NCI-H1436 (cell line): Measurements from ENCODE around the gene NSG1.
A peak's percentile ranks its signal among the peaks of the same experiment; 100 is the strongest.

Experiments
- DNase-seq: peaks from one replicate; lab custom pipeline; 2025; lab: John Stamatoyannopoulos, UW

NSG1 gene

DNA sequence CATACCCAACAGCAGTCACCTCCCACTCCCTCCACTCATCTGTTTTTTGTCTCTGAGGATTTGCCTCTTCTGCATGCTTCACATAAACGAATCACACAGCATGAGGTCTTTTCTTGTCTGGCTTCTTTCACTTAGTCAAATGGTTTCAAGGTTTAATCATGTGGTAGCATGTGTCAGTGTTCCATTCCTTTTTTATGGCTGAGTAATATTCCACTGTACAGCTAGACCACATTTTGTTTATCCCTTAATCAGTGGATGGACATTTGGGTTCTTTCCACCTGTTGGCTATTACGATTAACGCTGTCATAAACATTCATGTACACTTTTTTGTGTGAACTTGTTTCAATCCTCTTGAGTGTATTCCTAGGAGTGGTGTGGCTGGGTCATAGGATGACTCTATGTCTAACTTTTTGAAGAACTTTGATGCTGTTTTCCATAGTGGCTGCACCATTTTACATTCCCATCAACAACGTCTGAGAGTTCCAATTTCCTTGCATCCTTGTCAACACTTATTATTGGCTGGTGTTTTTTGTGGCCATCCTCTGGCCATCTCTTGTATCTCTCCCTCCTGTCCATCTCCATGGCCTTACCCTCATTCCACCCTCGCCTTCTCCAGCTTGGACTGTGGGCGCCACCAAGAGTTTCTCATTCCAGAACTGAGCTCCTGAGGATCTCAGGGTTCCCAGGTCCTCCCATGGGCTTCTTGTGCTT is 12.4 kb upstream of the NSG1 start:
- no peak for DNase-seq

DNA sequence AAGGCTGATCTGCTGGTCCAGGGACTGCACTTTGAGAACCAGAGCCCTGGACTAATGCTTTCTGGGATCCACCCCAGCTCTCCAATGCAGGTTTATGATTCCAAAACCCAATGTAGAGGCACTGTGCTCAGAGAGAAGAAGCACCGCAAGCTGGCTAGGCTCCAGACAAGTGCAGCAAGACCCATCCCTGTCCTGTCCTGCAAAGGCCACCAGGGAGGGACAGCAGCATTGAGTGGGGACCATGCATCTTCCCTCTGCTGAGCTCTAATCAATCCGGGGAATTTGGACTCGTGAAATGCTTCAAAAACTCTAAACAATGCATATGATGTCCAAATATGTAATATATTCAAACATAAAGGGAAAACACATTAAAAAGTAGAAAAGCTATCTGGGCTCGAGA is 10.8 kb upstream of the NSG1 start:
- no peak for DNase-seq

DNA sequence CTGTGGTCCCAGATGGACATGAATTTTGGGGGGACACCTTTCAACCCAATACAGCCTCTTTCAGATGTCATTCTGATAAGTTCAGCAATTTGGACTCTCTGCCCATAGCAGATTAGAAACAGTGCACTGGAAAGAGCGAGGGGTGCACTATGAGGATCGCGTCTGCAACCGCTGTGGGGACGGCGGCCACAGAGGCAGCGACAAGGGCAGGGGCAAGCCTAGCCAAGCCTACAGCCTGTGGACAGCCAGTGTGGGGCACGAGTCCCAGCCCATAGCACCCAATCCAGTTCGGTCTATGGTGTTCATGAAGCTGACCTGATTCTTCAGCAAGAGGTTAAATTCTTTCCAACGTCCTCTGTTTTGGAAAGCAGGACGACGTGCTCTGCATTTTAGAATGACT is 9.7 kb upstream of the NSG1 start:
- no peak for DNase-seq

DNA sequence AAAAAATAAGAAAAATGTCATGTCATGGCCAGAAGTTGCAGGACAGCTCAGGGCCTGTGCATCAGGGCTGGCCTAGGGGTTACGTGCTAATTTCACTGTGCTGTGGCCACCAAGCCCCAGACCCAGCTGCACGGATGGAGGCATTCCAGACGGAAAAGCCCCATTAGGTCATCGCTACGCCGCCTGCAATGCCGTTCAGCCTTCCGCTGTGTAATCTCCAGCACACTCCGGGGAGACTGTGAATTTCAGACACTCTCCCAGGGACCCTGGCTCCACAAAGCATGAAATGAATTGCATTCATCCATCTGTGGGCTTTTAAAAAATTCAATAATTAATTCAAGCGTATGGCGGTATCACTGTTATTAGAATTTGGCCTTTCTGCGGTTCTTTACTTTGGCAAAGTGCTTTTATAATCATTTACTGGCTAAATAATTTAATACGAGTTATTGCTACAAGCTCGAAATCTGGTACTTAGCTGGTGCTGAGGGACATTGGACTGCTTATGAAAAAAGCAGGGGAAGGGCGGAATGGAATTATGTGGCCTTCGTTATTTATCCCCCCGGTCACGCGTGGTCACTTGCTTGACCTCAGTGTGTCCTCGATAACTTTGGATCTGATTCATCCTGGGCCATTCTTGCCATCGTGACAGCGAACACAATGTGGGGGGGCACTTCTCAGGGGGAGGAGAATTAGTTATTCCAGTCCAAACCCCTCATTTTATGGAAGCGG is 9.0 kb upstream of the NSG1 start:
- DNase-seq: no peak

DNA sequence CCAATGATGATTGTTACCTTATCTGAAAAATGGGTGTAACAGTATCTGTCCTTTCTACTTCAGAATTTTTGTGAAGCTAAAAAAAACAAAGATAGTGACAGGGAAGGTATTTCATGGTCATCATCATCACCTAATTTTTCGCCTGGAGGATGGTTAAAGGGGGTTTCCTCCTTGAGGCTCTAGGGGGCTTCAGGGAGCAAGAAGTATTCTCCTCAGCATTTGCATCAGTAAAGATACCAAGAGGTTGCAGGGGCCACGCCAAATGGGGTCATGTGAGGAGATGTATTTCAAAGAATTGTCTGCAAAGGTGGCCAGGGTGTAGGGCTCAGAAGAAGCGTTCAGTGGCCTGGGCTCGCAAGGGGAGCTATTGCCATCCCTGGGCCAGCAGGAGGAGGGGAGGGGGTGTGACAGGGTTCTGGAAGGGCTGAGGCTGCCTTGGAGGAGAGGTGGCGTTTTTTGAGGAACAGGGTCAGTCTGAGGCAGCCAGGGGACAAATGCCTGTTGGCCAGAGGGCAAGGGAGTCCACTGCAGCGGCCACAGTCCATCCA is 7.3 kb upstream of the NSG1 start:
- no peak for DNase-seq

DNA sequence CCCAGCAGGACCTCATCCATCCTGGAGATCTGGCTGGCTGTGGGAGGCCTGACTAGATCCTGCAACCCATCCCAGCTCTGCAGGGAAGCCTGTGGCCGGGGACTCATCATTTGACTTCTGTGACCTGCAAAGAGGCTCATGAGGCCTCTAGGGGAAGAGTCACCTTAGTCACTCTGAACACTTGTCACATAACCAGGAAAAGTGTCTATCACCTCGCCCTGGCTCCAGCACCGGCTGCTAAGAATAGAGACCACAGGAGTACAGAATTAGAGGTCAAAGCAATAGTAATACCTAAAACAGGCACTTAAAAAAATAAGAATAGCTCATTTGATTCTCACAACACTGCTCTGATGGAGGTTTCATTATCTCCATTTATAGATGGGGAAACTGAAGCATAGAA is 3.8 kb upstream of the NSG1 start:
- no peak for DNase-seq

DNA sequence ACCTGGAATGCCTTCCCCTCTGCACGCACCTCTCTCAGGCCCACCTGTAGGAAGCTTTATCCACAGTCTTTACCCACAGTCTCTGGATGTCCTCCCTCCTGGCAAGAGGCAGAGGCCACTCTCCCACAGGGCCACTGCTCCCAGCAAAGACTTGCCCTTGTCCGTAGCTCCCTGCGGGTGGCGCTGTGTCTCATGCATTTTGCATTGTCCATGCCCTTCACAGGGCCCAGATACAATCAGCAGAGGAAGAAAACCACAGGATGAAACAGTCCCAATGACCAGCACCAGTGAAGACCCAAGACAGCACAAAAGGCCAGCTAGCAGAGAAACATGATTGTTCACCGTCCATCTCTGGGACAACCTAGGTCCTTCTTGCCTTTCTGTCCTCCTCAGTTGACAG is 2.1 kb upstream of the NSG1 start:
- no peak for DNase-seq

DNA sequence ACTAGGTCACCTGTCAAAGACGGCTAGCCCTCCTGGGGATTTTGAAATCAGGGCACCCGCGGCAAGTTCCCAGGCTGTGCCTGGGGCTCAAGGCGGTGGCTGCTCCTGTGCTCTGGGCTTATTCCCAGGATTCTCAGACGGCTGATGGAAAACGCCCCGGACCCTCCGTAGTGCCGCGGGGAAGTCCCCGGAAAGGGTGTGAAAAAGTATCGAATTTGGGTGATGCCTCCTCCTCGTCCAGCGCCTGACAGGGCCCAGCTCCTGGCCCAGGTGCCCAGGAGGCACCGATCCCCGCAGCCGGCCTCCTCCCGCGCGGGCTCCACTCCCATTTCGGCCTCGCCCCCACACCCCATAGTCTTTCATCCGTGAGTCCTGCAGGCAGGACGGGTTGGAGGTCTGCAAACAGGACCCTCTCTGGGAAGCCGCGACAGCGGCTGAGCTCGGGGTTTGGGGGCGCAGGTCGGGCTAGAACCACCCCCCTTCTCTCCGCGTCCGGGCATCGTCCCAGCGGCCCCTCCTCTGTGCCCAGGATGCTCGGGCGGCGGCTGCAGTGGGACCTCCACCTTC is 1.1 kb upstream of the NSG1 start:
- no peak for DNase-seq

DNA sequence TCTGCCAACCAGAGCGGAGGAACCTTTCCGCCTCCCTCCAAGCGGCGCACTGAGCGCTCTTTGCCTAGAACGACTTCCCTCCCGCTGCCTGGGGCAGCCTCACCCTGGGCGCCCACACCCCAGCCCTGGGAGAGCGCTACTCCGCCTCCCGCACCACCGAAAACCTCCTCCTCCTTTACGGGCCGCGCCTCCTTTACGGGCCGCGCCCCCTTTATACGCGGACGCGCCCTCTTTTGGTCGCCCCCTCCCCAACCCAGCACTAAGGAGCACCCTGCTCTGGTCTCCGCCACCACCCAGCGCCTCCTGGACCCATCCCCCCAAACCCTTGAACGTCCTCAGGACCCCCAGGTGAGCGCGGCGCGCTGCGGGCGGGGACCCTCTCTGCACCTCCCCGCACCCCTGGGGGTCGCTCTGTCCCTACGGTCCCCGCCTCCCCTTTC is 586 bp upstream of the NSG1 start:
- DNase-seq: no peak

DNA sequence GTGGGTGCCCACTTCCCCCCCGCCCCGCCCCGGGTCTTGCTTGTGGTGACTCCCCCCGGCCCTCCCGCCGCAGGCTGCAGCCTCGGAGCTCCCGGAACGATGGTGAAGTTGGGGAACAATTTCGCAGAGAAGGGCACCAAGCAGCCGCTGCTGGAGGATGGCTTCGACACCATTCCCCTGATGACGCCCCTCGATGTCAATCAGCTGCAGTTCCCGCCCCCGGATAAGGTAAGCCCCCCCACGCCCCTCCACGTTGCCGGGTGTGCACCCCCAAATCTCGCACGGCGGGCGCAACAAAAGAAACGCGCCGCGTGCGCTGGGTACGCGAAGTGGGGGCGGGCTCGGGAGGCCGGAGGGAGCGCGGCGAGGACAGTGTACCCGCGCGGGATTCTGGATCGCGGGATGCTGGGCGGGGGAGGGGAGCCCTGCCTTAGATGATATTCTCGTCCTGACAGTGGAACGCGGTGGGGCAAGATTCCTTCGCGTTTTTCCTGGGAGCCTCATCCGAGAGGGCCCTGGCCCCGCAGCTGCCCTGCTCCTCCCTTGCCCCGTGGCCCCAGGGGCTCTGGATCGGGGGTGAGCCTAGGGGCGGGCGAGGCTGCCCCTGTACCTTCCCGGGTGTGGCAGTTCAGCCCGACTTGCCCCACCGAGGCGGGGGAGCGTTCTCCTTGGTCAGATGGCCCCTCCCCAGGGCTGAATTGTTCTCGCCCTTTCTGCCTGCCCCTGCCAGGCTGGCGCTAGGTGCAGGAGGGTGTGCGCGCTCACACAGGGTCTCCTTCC is 819 bp downstream of the NSG1 start:
- no peak for DNase-seq

DNA sequence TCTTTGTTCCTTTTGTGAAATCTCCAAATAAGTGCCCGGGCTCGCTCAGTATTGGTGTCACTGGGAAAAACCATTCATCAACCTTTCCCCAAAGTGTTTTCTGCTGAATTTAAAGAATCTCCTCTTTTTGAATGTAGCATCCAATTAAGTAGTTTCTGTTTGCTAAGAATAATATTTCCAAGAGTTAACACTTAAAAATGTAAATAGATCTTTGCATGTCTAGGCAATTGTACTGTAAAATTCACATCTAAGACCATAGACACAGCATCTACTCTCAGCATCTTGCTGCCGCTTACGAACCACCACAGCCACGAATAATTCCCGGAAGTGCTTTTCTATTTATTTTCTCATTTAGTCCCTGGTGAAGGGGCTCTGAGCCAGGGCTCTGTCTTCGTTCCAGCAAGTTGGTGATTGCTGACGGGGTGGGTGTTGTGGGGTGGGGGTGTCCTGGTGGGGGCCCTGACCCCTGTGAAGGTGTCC is 1.4 kb downstream of the NSG1 start:
- DNase-seq: no peak

DNA sequence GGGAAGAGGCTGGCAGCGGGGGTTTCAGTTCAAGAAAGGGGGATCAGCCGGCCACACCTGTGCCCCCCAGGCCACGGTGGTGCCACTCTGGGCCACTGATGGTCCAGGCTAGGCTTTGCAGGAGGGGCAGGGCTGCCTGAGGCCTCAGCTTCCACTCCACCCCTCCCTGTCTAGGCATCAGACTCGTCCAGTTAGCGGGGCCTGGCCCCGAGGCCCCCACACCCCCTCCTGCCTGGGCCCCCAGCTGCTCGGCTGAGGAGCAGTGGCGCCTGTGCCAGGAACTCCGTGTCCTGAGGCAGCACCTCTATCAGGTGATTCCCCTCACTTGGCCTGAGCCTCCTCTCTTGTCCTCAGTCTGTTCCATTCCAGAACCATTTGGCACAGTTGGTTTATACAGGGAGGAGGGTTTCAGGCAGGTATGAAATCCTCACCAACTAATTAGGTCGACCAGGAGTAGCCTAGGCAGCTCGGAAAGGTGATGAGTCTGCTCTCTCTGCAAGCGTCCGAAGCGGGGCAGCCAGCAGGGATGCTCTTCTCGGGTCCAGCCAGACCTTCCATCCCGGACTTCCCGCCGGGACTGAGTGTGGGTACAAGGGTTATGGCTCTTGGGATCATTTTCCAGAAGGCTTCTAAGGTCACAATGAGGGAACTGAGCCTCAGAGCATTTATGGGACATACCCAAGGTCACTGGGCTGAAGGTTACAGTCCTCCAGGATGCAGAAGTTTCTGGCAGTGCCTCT is 2.1 kb downstream of the NSG1 start:
- DNase-seq: no peak

DNA sequence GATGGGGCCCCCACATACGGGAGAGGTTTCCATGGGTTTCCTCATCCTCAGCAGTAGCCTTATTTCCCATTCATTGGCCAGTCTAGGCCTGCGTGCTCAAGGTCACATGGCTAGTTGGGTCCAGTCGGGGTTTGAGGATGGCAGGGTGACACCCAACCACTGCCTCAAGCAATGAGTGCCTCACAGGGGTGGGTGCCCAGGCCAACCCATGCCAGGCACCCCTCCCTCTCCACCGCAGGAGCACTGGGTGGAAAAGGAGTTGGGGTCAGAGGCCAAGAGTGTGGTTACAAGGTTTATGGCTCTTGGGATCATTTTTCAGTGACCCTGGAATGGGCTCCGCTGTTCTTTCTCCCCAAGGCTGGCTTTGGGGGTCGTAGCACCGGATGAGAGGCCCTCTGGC is 3.1 kb downstream of the NSG1 start:
- DNase-seq: no peak

DNA sequence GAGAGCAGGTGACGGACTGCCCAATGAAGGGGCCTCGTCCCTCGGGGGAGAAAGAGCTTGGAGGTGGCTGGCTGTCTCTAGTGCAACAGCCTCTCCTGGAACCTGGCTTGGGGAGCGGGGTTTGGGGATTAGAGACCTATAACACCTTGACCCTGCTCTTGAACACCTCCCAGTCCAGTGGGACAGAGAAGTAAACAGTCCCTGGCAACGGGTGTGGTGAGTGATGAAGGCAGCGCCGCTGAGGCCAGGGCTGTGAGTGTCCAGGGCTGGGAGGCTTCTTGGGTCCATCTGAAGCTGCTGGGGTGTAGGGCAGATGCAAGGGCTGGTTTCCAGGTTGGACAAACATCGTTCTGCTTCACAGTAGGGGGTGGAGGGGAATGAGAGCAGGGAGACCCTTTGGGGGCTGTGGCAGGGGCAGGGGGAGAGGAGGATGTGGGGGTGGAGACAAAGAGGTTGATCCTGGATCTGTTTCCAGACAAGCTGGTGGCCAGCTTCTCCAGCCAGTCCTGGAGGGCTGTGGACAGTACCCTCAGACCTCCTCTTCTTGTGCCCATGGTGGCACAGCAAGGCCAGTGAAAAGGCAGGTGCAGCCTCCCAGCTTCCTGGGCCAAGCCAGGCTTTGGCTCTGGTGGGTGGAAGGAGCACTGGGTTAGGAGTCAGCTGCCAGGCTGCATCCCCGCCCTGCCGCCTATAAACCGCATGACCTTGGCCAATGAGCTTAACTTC is 3.8 kb downstream of the NSG1 start:
- DNase-seq: no peak

DNA sequence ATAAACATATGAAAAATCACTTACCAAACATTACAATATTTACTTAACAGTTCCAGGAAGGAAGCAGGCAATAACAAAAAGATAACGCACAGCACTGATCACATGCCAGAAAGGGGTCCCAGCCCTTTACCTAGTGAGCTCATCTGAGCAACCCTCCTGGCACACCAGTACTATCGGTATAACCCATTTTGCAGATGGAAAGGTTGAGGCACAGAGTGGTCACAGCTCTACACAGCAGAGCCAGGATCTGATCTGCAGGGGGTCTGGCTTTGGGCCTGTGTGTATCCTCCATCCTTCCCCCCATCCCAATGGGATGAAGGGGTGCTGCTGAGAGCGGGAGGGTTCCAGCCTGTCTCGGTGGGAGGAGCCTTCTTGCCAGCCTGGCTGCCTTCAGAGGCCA is 5.0 kb downstream of the NSG1 start:
- no peak for DNase-seq

DNA sequence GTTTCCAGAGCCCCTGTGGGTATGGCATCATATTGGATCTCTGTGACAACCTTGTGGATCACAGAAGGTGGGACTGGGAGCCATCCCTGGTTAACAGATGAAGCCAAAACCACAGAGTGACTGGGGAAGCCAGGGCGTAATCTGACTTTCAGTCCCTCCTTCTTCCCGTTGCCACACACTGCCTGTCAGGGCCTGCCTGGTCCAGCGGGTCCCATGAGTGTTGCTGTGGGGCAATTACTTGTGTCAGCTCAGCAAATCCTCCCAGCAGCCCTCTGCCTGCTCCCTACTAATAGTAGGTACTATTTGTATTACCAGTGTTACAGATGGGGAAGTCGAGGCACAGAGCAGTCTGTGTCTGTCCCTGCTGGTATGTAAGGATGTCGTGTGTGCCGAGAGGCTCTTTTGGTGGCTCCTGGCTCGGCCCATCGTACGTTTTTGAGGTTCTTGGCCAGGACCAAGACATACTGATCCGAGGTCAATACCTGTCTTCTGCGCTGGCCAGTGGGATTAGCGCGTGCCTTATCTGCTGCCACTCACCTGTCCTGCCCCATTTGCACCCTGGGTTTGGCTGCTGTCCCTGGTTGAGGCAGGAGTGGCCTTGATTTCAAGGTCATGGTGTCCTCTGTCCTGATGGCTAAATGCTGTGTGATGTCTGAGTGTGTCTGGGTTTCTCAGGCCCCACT is 5.7 kb downstream of the NSG1 start:
- DNase-seq: no peak

DNA sequence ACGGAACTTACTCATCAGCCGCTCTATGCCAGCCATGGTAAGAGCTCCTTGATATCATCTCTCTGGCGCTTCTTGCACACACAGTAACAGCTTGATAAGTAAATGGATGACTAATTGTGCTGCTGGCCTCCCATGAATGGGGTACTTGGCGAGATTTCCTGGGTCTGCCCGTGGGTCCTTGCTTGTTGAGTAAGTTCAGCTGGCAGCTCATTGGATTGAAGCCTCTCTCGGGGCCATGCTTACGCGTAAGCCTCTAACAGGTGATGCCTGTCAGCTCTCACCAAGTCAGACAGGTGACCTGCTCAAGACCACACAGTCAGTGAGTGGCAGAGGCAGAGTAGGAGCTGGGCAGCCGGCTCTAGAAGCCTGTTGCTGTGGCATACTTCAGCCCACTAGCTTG is 7.7 kb downstream of the NSG1 start:
- no peak for DNase-seq

DNA sequence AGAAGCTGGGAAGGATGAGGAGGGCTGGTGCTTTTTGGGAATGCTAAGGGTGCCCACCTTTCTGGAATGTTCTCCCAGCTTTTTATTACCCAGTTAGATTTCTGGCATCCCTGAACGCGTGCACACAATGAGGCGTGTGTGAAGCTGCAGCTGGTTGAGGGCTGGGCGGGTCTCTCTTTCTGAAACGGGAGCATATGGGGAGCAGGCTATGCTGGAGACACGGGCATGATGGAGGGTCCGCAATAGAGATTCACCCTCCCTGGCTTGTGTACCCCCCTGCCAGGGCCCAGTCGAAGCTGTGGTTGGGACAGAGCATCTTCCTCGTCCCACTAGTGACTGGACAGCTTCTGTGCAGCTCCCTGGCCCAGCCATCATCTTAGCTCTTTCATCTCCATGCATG is 8.5 kb downstream of the NSG1 start:
- DNase-seq: no peak

DNA sequence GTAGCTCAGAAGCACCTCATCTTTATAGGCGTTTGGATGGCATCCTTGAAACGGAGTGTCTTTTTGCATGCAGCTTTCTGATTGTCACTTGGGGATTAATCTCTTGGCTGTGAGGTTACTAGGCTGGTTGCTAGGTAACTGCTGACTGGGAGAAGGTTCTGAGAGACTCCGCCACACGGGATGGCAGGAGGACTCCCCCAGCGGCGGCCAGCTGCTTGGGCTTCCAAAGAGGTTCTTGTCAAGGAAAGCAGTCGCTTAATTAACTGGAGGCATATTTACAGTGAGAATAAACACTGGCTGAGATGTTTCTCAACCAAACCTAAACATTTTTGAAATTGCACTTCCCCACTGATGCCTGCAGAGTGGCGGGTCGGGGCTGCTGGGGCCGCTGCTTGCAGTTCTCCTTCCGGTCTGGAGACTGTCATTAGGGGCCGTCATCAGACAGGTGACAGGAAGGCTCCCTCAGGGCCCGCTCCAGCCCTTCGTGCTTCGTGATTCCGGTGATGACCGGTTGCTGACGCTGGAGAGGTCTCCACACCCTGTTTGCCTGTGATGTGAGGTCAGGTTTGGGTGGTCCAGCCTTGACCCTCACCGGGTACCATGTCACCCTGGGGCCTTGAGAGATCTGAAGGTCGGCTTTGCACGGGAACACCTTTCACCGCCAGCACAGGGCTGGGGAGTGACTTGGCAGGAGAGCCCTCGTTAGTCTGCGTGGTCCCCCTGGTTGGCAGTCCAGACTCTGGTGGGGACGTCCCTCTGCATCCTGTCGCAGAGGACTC is 9.1 kb downstream of the NSG1 start:
- peak; percentile 38 for DNase-seq
